Stimulated activated CD8-positive, alpha-beta memory T cell treated with anti-CD3 and anti-CD28 coated beads, Interleukin-2, amount 100 ng/mL, for 1 hour (primary cell): ENCODE data around the gene ZNF791.
"Not testable (repeated sequence)": the region's sequence is repeated elsewhere in the genome, so short reads cannot be mapped to it uniquely, and the experiment has no call there.

Experiments used
- DNase-seq, 2 donors: peaks; one replicate each; pipeline ENCODE4 v3.0.0-alpha.2; 2020; ENCODE audit warnings: low read depth in 2 of 2

Gene ZNF791

GRCh38 chr19:12667731-12668302 lies 57.1 kb downstream of the ZNF791 start:
- no peak for DNase-seq

GRCh38 chr19:12668346-12668745 lies 57.6 kb downstream of the ZNF791 start:
- DNase-seq = no peak

- peak in 1 of 2 donors; percentile 46 for DNase-seq
Measured at GRCh38 chr19:12668932-12669269, 58.2 kb downstream of the ZNF791 start.

GRCh38 chr19:12669270-12670158 lies 58.8 kb downstream of the ZNF791 start:
- peak; percentile 50 to 58 for DNase-seq

GRCh38 chr19:12670159-12670928 lies 59.6 kb downstream of the ZNF791 start:
- no peak for DNase-seq

GRCh38 chr19:12672744-12673143 lies 62.0 kb downstream of the ZNF791 start:
- no peak for DNase-seq

- no peak for DNase-seq
Measured at GRCh38 chr19:12675399-12675798, 64.7 kb downstream of the ZNF791 start.

- no peak for DNase-seq
Measured at GRCh38 chr19:12675940-12676339, 65.2 kb downstream of the ZNF791 start.

- DNase-seq = peak; percentile 68 to 72
Measured at GRCh38 chr19:12676384-12676792, 65.7 kb downstream of the ZNF791 start.

GRCh38 chr19:12676928-12677327 lies 66.2 kb downstream of the ZNF791 start:
- no peak for DNase-seq

- not testable (repeated sequence) for DNase-seq
Measured at GRCh38 chr19:12678039-12678438, 67.3 kb downstream of the ZNF791 start.

GRCh38 chr19:12680034-12680433 lies 69.3 kb downstream of the ZNF791 start:
- DNase-seq = no peak

- DNase-seq = peak; percentile 70 to 83
Measured at GRCh38 chr19:12681074-12681987, 70.6 kb downstream of the ZNF791 start, which contains the start of gene DHPS. DHPS (minus strand) TSS chr19:12681880; CDS start chr19:12681766, 114 bp downstream.
